HG03520 (cell line): Measurements from ENCODE around the gene GPRIN3.
A peak's percentile ranks its signal among the peaks of the same experiment; 100 is the strongest.

Source experiments
- ATAC-seq: cut with Tn5 transposase; IDR thresholded peaks from one replicate; pipeline ENCODE4 v1.9.1; 2021; ENCODE audit warnings: mild to moderate bottlenecking, moderate library complexity; ENCODE audit not compliant: unreplicated experiment

The GPRIN3 gene

GRCh38 chr4:89307446-89308160 lies at the start of gene GPRIN3:
GPRIN3 (minus strand) TSS chr4:89307800; CDS start chr4:89250110, 57,690 bp downstream.
- peak; percentile 68 for ATAC-seq

GRCh38 chr4:89357340-89357739 lies 49.7 kb upstream of the GPRIN3 start:
- no peak for ATAC-seq

- ATAC-seq: no peak
Measured at GRCh38 chr4:89356086-89356485, 48.5 kb upstream of the GPRIN3 start.

GRCh38 chr4:89353514-89353913 lies 45.9 kb upstream of the GPRIN3 start:
- ATAC-seq: no peak

- ATAC-seq: no peak
Measured at GRCh38 chr4:89352541-89352940, 44.9 kb upstream of the GPRIN3 start.

GRCh38 chr4:89351201-89351600 lies 43.6 kb upstream of the GPRIN3 start:
- ATAC-seq: no peak

GRCh38 chr4:89347363-89348025 lies 39.9 kb upstream of the GPRIN3 start:
- ATAC-seq: no peak

- no peak for ATAC-seq
Measured at GRCh38 chr4:89344571-89344970, 37.0 kb upstream of the GPRIN3 start.

- ATAC-seq: no peak
Measured at GRCh38 chr4:89338206-89338605, 30.6 kb upstream of the GPRIN3 start.

GRCh38 chr4:89337681-89338080 lies 30.1 kb upstream of the GPRIN3 start:
- no peak for ATAC-seq

GRCh38 chr4:89336818-89337420 lies 29.3 kb upstream of the GPRIN3 start:
- ATAC-seq: no peak

GRCh38 chr4:89334830-89335229 lies 27.2 kb upstream of the GPRIN3 start:
- no peak for ATAC-seq

- no peak for ATAC-seq
Measured at GRCh38 chr4:89334311-89334710, 26.7 kb upstream of the GPRIN3 start.

- no peak for ATAC-seq
Measured at GRCh38 chr4:89331686-89332544, 24.3 kb upstream of the GPRIN3 start.

GRCh38 chr4:89331197-89331596 lies 23.6 kb upstream of the GPRIN3 start:
- no peak for ATAC-seq

GRCh38 chr4:89329280-89329679 lies 21.7 kb upstream of the GPRIN3 start:
- ATAC-seq: no peak

- peak; percentile 97 for ATAC-seq
Measured at GRCh38 chr4:89324671-89325070, 17.1 kb upstream of the GPRIN3 start.

- ATAC-seq: no peak
Measured at GRCh38 chr4:89322671-89323070, 15.1 kb upstream of the GPRIN3 start.

- no peak for ATAC-seq
Measured at GRCh38 chr4:89319756-89320155, 12.2 kb upstream of the GPRIN3 start.

- ATAC-seq: no peak
Measured at GRCh38 chr4:89316931-89317366, 9.3 kb upstream of the GPRIN3 start.

- no peak for ATAC-seq
Measured at GRCh38 chr4:89316211-89316610, 8.6 kb upstream of the GPRIN3 start.
